ENCODE data around the gene CPTP.

The CPTP gene

DNA sequence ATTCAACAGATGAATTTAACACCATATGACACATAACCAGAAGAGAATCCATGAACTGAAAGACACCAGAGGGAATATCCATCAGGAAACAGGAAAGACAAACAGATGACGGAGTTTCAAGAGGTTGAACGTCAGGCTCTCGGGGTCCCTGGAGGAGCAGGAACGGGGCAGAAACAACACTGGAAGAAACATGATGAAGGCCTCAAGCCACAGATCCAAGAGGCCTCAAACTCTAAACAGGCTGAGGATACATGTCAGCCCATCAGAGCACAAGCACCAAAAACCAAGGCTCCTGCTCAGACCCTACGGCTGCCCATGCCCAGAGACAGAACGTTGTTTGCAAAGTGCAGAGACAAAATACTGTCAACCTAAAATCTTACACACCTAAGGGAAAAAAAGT, 7.2 kb upstream of the CPTP start:
- in situ Hi-C loops (cut with HindIII; ENCODE audit: low sequenced_read_pairs): no loop called here

DNA sequence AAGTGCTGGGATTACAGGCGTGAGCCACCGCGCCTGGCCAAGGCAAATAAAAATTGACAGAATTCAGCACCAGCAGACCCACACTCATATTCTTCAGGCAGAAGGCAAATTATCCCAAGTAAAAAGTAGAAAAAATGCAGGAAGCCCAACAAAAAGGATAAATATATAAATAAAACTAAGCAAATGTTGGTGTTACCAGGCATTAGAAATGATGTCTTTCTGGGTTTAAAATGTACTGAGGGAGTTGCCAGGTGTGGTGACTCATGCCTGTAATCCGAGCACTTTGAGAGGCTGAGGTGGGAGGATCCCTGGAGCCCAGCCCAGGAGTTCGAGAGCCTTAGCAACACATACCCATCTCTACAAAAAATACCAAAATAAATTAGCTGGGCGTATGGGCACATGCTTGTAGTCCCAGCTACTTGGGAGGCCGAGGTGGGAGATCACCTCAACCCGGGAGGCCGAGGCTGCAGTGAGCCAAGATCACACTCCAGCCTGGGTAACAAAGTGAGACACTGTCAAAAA, 6.4 kb upstream of the CPTP start:
- in situ Hi-C loops (cut with HindIII; ENCODE audit: low sequenced_read_pairs): no loop called here

DNA sequence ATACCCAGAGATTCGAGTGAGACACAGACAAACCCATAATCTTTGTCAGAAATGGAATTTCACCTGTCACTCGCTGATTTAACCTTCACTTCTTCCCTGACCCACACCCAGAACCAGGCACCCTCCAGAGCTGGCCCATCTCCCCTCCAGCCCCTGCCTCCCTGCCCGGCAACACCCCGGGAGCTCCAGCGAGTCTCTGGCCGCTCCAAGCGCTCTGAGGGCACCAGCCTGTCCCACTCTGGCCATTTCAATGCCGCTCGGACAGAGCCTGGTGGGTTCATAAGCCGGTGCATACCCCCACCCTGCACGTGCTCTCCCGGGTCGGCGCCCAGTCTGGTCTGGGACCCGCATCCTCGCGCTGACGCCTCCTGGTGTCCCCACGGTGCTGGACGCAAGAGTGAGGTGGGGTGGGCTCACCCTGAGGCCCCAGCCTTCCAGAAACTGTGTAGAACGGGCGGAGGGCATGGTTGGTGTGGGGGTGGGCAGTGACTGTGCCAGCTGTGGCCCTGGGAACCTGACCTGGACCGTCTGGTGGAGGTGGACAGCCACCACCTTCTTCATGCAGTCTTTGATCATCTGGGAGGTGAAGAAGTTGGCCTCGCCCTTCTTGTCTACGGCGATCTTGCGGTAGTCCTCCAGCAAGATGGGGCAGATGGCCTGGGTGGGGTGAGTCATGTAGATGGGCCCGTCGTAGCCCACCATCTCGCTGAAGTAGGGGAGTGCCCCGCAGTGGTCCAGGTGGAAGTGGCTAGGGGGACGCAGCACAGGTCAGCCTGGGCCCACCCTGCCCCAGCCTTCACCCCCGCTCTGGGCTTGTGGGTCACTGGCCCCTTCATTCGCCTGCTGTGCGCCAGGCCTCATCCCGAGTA, 5.6 kb upstream of the CPTP start:
- in situ Hi-C loops (cut with HindIII; ENCODE audit: low sequenced_read_pairs): no loop called here

DNA sequence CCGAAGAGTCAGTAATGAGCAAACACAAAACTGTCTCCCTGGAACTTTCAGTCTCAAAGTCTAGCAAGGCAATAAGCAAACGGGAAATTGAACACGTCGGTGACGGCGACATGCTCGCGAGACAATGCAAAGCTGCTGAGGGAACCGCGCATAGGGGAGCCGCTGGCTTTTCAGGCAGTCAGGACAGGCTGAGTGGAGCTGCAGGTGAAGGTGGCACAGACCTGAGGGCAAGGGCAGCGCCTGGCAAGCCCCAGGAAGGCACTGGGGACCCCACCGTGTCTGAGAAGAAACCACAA, 5.0 kb upstream of the CPTP start:
- in situ Hi-C loops (cut with HindIII; ENCODE audit: low sequenced_read_pairs): no loop called here

DNA sequence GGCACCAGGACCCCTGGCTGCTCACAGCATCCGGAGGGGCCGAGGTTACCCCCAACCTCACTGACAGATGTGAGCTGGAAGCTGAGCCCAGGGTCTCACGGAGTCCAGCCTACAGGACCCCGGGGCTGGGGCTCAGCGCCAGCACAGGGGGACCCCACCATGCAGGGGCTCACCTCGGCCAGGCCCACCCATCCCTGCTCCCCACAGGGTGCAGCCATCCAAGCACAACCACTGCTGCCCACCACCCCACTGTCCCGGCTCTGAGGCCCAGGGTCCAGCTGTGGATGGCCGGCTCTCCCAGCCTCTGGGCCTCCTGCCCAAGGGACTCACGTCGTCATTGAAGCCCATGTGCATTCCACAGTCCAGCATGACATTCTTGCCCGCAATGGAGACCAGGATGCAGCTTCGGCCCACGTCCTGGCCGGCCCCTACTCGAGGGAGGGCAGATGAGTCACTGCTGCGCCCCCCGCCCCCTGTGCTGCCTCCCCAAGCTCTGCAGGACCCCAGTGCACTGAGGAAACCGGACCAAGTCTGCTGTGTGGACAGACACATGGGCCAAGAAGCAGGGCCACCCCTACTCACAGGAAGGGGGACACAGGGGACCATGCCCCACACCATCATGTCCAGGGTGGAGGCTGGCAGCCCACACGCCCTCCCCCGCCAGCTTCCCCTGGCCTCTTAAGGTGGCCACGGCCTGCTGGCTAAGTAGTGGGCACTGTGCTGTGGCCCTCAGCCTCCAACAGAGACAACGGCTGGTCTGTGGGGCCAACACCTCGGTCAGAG, 3.7 kb upstream of the CPTP start:
- in situ Hi-C loops (cut with HindIII; ENCODE audit: low sequenced_read_pairs): no loop called here

DNA sequence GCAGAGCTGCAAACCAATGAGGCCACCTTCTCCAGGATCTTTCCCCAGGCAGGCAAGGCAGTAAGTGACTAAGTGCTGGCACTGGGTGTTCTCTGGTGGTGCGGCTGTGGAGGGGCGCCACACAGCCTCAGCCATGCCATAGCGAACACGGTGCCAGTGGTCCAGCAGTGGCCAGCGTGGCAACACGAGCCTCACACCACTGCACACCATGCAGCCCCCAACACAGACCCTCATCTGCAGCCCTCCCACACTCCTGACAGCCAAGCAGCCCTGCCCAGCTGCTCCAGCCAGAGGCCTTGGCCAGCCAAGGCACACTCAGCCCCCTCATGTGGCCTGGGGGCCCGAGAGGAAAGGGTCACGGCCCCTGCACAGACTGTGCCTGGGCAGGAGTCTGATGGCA, 3.1 kb upstream of the CPTP start:
- in situ Hi-C loops (cut with HindIII; ENCODE audit: low sequenced_read_pairs): no loop called here

DNA sequence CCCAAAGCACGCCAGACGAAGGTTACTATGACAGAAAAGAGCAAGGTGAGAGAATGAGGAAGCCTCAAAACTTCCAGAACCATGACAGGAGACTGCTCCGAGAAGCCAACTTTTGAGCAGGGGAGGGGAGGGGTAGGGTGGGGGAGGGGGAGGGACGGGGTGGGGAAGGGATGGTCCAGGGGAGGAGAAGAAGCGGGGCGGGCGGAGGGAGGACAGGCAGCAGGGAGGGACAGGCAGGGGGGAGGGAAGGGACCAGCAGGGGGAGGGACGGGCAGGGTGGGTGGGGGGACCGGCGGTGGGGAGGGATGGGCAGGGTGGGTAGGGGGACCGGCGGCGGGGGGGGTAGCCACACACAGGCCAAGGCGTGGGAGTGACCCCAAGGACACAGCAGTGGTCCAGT, 2.2 kb upstream of the CPTP start:
- in situ Hi-C loops (cut with HindIII; ENCODE audit: low sequenced_read_pairs): no loop called here

DNA sequence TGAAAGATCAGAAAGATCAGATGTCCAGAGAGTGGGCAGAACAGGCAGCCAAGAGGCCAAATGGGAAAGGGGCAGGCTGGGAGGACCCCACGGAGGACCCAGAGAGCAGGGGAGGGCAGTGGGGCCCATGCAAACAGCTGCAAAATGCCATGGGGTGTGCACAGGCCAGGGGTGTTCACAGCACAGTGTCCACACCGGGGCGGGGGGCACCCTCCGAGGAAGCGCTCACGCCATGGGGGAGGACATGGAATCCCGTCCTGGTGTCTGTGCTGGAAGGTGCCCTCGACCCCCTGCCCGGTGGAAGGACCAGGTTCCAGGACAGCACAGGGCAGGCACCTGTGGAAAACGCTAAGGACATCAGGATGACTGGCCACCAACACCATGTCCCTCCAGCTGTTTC, 1.6 kb upstream of the CPTP start:
- in situ Hi-C loops (cut with HindIII; ENCODE audit: low sequenced_read_pairs): no loop called here

DNA sequence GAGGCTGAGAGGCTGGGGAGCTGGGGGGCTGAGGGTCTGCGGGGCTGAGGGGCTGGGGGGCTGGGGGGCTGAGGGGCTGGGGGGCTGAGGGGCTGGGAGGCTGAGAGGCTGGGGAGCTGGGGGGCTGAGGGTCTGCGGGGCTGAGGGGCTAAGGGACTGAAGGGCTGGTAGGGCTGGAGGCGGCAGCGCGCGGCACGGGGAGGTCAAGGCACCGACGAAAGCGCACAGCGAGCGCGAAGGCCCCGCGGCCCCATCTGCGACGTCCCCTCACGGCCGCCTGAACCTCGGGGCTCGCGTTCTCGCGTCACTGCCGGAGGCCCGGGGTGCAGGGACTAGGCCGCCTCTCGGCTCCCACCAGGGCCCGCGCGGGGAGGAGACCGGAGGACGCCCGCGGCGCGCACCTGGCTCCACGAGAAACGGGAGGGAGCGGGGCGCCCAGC, 498 bp upstream of the CPTP start:
- in situ Hi-C loops (cut with HindIII; ENCODE audit: low sequenced_read_pairs): no loop called here

DNA sequence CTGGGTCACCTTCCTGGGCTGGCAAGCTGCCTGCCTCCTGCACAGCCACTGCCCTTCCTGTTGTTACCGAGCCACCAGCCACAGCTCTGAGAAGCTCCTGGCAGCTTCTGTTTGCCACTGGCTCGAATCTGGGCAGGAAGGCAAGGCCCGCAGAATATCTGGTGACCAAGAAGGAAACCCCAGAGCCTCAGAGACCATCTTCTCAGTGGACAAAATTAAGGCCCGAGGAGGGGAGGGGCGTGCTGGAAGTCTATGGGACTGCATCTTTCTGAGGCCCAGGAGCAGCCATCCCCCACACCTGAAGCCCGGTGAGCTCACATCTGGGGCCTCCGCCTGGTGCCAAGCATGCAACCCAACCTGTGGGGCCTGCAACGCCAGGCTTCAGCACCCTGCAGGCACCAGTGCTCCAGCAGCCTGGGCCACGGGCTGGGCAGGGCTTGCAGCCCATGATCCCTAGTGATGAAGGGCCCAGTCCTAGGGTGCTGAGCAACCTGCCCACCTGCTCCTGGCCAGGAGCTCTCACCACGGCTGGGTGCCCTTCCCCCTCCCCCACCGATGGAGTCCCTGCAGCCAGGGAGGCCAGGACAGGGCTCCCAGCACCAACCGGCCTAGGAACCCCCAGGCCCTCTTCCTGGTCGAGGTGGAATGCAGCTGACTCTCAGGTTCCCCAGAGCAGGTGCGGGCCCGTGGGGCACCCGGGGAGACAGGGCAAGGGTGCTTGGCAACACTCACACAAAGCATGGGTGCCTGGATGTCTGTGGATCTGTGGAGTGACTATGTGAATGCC, 879 bp downstream of the CPTP start:
- in situ Hi-C loops (cut with HindIII; ENCODE audit: low sequenced_read_pairs): no loop called here

DNA sequence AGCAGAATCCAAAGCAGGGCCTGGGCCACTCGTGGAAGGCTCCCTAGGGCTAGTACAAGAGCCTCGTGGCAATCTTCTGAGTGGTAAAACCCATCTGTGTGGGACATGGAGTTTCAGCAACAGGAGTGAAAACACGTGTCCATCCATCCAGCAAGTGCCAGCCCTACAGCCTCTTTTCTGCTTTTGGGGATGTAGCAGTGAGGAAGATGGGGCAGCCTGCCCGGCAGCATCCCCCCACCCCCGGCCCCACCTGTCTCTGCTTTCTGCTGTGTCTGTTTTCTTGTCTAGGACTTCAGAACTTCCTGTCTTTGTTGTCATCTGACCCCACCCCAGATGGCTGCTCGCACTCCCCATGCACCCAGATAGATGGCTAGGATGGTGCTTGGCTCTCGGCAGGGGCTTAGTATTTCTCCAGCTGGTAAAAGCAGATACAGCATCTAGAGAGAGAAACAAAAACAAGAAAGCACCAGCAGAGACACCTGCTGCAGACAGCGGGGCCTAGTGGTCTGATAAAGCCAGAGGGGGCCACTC, 1.5 kb downstream of the CPTP start:
- in situ Hi-C loops (cut with HindIII; ENCODE audit: low sequenced_read_pairs): no loop called here

DNA sequence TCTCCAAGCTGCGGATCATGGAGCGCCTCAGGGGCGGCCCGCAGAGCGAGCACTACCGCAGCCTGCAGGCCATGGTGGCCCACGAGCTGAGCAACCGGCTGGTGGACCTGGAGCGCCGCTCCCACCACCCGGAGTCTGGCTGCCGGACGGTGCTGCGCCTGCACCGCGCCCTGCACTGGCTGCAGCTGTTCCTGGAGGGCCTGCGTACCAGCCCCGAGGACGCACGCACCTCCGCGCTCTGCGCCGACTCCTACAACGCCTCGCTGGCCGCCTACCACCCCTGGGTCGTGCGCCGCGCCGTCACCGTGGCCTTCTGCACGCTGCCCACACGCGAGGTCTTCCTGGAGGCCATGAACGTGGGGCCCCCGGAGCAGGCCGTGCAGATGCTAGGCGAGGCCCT, 2.7 kb downstream of the CPTP start:
- in situ Hi-C loops (cut with HindIII; ENCODE audit: low sequenced_read_pairs): no loop called here

DNA sequence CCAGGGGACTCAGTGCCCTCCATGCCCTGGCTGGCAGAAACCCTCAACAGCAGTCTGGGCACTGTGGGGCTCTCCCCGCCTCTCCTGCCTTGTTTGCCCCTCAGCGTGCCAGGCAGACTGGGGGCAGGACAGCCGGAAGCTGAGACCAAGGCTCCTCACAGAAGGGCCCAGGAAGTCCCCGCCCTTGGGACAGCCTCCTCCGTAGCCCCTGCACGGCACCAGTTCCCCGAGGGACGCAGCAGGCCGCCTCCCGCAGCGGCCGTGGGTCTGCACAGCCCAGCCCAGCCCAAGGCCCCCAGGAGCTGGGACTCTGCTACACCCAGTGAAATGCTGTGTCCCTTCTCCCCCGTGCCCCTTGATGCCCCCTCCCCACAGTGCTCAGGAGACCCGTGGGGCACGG, 3.7 kb downstream of the CPTP start:
- in situ Hi-C loops (cut with HindIII; ENCODE audit: low sequenced_read_pairs): no loop called here

DNA sequence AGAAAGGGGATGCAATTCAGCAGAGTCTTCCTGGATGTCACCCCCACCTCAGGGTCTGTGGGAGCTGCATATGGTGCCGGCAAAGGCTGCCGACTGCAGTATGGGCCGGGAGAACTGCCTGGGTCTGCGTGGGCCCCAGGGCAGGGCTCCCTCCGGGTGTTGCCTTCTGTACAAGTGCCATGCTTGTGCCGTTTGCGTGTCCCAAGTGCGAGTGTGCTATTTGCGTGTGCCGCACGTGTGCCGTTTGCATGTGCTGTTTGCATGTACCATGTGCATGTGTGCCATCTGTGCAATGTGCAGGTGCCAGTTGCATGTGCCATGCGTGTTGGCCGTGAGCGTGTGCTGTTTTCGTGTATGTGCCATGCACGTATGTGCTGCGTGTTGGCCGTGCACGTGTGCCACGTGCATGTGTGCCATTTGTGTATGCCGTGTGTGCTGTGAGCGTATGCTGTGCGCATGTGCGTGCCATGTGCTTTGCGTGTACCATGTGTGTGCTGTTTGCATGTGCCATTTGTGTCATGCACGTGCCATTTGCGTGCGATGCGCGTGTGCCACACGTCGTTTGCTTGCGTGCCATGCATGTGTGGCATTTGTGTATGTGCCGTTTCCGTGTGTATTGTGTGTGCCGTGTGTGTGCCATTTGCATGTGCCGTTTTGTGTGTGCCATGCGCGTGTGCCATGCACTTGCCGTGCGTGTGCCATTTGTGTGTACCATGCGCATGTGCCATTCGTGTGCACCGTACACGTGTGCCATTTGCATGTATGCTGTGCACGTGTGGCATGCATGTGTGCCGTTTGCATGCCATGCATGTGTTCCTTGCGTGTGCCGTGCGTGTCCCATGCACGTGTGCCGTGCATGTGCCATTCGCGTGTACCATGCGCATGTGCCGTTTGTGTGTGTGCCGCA, 5.0 kb downstream of the CPTP start:
- in situ Hi-C loops (cut with HindIII; ENCODE audit: low sequenced_read_pairs): no loop called here

DNA sequence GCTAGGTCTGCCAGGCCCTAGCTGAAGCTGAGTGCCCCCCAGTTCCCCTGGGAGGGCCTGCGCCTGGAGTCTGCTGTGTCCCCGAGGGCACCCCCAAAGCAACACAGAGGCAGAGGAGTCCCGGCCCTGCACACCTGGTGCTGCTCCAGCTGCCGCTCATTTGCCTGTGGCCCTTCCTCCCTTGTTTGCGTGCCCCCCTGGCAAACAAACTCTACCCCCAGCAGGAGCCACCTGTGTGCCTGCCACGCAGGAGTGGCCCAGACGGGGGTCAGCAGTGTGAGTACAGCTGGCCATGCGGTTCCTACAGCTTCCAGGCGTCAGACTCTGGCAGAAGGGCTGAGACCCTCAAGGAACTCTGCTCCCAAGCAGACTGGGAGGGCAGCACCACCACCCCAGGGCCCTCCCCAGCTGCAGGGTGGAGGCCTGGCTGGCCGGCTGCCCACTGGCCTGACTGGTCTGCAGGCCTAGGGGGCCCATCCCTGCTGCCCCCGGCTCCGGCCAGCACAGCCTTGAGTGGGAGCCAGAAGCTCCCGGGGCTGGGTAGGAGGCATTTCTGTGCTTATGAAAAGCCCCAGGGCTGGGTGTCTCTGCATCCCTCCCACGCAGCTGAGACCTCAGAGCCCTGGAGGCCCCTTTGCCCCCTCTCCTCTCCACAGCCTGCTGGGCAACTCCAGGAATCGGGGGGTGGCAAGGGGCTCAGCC, 5.9 kb downstream of the CPTP start:
- in situ Hi-C loops (cut with HindIII; ENCODE audit: low sequenced_read_pairs): no loop called here

DNA sequence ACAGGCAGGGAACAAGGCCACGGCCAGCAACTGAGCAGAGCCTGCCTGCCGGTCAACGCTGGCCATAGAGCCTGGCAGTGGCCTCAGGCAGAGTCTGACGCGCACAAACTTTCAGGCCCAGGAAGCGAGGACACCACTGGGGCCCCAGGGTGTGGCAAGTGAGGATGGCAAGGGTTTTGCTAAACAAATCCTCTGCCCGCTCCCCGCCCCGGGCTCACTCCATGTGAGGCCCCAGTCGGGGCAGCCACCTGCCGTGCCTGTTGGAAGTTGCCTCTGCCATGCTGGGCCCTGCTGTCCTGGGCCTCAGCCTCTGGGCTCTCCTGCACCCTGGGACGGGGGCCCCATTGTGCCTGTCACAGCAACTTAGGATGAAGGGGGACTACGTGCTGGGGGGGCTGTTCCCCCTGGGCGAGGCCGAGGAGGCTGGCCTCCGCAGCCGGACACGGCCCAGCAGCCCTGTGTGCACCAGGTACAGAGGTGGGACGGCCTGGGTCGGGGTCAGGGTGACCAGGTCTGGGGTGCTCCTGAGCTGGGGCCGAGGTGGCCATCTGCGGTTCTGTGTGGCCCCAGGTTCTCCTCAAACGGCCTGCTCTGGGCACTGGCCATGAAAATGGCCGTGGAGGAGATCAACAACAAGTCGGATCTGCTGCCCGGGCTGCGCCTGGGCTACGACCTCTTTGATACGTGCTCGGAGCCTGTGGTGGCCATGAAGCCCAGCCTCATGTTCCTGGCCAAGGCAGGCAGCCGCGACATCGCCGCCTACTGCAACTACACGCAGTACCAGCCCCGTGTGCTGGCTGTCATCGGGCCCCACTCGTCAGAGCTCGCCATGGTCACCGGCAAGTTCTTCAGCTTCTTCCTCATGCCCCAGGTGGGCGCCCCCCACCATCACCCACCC, 6.7 kb downstream of the CPTP start, which contains the start of gene TAS1R3:
Gene TAS1R3, plus strand, starts transcription at position 213 of the 898 bp plus-strand sequence. Its CDS starts 66 bp downstream, at position 279.
- in situ Hi-C loops (cut with HindIII; ENCODE audit: low sequenced_read_pairs): no loop called here

DNA sequence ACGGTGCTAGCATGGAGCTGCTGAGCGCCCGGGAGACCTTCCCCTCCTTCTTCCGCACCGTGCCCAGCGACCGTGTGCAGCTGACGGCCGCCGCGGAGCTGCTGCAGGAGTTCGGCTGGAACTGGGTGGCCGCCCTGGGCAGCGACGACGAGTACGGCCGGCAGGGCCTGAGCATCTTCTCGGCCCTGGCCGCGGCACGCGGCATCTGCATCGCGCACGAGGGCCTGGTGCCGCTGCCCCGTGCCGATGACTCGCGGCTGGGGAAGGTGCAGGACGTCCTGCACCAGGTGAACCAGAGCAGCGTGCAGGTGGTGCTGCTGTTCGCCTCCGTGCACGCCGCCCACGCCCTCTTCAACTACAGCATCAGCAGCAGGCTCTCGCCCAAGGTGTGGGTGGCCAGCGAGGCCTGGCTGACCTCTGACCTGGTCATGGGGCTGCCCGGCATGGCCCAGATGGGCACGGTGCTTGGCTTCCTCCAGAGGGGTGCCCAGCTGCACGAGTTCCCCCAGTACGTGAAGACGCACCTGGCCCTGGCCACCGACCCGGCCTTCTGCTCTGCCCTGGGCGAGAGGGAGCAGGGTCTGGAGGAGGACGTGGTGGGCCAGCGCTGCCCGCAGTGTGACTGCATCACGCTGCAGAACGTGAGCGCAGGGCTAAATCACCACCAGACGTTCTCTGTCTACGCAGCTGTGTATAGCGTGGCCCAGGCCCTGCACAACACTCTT, 7.6 kb downstream of the CPTP start:
- in situ Hi-C loops (cut with HindIII; ENCODE audit: low sequenced_read_pairs): no loop called here
